PFSK-1 (cell line): ENCODE results near the gene IAH1.

Source experiments
- POLR2AphosphoS5 ChIP-seq: IDR thresholded peaks from 2 replicates; pipeline ENCODE4 v1.6.1; 2012; ENCODE audit warnings: low read depth, mild to moderate bottlenecking, control low read depth, low read length, moderate library complexity
- REST ChIP-seq, 2 experiments: IDR thresholded peaks; 2 replicates each; pipeline versions ENCODE4 v1.6.1 to v1.8.0; 2011 to 2012; ENCODE audit warnings: low read depth in 2 of 2, low read length in 2 of 2, control low read depth in 1 of 2, inconsistent platforms in 1 of 2, mild to moderate bottlenecking in 1 of 2, moderate library complexity in 1 of 2; ENCODE audit not compliant: insufficient read depth in 1 of 2
- SIN3A ChIP-seq: IDR thresholded peaks from 2 replicates; pipeline ENCODE4 v1.6.1; 2012; ENCODE audit warnings: mild to moderate bottlenecking, low read length, moderate library complexity, borderline replicate concordance; ENCODE audit not compliant: insufficient read depth

GRCh38 chr2:9519250-9519649 is 44.9 kb downstream of the IAH1 start:
- TF ChIP-seq POLR2AphosphoS5 (no peak), REST (IDR thresholded peaks at IDR 0.05; ENCODE audit: insufficient read depth in 1 of 2, low read depth in 2 of 2, low read length in 2 of 2) (no peak), SIN3A (no peak)
